Measurements from ENCODE around the gene KCNQ1.

KCNQ1 gene

GRCh38 chr11:2420502-2421225, 24.1 kb upstream of the KCNQ1 start:
- no peak overlapping the region for H3K4me3 ChIP-seq (ENCODE audit: control insufficient read depth in 1 of 7, extremely low read depth in 1 of 7, insufficient read depth in 4 of 7, low read depth in 2 of 7, low read length in 6 of 7)
- no peaks in the 10 kb centered on the region for H3K36me3 ChIP-seq (ENCODE audit: control insufficient read depth in 4 of 4, insufficient read depth in 4 of 4, low read length in 3 of 4)
- no peaks in the 10 kb centered on the region for H3K9me3 ChIP-seq (ENCODE audit: control extremely low read depth in 1 of 5, control insufficient read depth in 4 of 5, insufficient read depth in 2 of 5, low read depth in 1 of 5, low read length in 4 of 5)
- no peaks in the 10 kb centered on the region for H3K27me3 ChIP-seq (replicated peaks in 2 of 5; ENCODE audit: control insufficient read depth in 4 of 5, insufficient read depth in 5 of 5, low read length in 4 of 5)
- H3K4me1 ChIP-seq (ENCODE audit: control extremely low read depth in 1 of 4, control insufficient read depth in 4 of 4, insufficient read depth in 4 of 4, low read length in 3 of 4) = peaks cover 0 to 10% (median 9%) of the 10 kb centered on the region in 4 experiments
- H3K27ac ChIP-seq (ENCODE audit: insufficient read depth in 1 of 2, low read depth in 1 of 2, low read length in 2 of 2, poor library complexity in 1 of 2, severe bottlenecking in 2 of 2) = no peak overlapping the region
- 35% methylated on average over 39 of the region's 44 CpGs for WGBS (ENCODE audit: insufficient coverage)
- CTCF ChIA-PET = interaction anchor here (0.6 to 11.4 kb wide), 33 partner anchors 9 to 606 kb away, joined by 3 to 284 read pairs (median 4); partner anchors contain the start of genes C11orf21, TSPAN32 and TSSC4
- DNase-seq = peak; percentile 71 to 84 (median 81)
- POLR2A ChIA-PET = interaction anchor here (0.5 to 1.0 kb wide), 2 partner anchors 25 to 254 kb away, joined by 3 read pairs; no protein-coding TSS in a partner anchor

DNA sequence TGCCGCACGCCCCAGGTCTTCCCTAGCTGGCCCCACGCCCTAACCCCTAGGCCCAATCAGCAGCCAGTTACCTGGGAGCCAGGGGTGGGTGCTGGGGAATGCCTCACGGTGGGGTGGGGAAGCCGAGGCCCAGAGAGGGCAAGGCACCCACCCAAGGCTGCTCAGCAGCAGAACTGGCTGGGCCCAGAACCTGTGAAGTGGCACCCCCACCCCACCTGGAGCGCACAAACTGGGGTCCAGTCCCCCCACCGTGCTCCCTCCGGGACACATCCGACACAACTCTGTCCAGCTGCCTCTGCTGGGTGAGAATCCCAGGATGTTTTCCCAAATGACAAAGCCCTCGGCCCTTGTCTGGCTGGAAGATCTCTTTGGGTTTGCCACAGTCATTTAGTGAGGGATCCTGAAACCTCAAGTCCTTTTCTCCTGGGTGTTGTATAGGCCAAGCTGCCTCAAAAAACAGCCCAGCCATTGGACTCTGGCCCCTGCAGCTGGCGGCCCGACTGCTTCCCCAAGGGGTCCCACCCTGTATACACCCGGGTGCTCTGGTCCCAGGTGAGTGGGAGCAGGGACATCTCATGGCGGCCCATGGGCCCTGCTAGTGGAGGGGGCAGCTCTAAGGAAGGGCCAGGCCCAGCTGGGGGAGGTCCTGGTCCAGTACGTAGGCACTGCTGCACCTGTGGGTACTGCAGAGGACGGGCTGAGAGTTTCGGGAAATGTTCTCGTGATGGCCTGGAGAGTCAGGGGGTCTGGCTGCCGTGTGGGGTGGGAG, 23.4 kb upstream of the KCNQ1 start:
- H3K4me1 ChIP-seq (ENCODE audit: control extremely low read depth in 1 of 4, control insufficient read depth in 4 of 4, insufficient read depth in 4 of 4, low read length in 3 of 4) = peaks cover 0 to 10% (median 9%) of the 10 kb centered on the region in 4 experiments
- H3K4me3 ChIP-seq (ENCODE audit: control insufficient read depth in 1 of 7, extremely low read depth in 1 of 7, insufficient read depth in 4 of 7, low read depth in 2 of 7, low read length in 6 of 7) = no peak overlapping the region
- ChIA-PET CTCF (interaction anchor here (0.7 to 11.4 kb wide), 29 partner anchors 9 to 605 kb away, joined by 3 to 284 read pairs (median 4); partner anchors contain the start of genes C11orf21, TSPAN32 and TSSC4), POLR2A (interaction anchor here (0.7 to 1.0 kb wide), 2 partner anchors 56 to 255 kb away, joined by 3 to 4 read pairs; no protein-coding TSS in a partner anchor)
- no peak overlapping the region for H3K27ac ChIP-seq (ENCODE audit: insufficient read depth in 1 of 2, low read depth in 1 of 2, low read length in 2 of 2, poor library complexity in 1 of 2, severe bottlenecking in 2 of 2)
- no peak for DNase-seq
- WGBS (ENCODE audit: insufficient coverage) = 90% methylated on average over 16 of the region's 19 CpGs
- H3K9me3 ChIP-seq (ENCODE audit: control extremely low read depth in 1 of 5, control insufficient read depth in 4 of 5, insufficient read depth in 2 of 5, low read depth in 1 of 5, low read length in 4 of 5) = no peaks in the 10 kb centered on the region
- no peaks in the 10 kb centered on the region for H3K36me3 ChIP-seq (ENCODE audit: control insufficient read depth in 4 of 4, insufficient read depth in 4 of 4, low read length in 3 of 4)
- H3K27me3 ChIP-seq (replicated peaks in 2 of 5; ENCODE audit: control insufficient read depth in 4 of 5, insufficient read depth in 5 of 5, low read length in 4 of 5) = no peaks in the 10 kb centered on the region

- ChIA-PET CTCF (interaction anchor here (1.2 to 11.4 kb wide), 10 partner anchors 20 to 531 kb away, joined by 3 to 284 read pairs (median 54); partner anchors contain the start of genes C11orf21, TSPAN32 and TSSC4), POLR2A (no interaction called here)
- Histone ChIP-seq H3K27ac (ENCODE audit: insufficient read depth in 1 of 2, low read depth in 1 of 2, low read length in 2 of 2, poor library complexity in 1 of 2, severe bottlenecking in 2 of 2) (no peak overlapping the region), H3K4me1 (ENCODE audit: control extremely low read depth in 1 of 4, control insufficient read depth in 4 of 4, insufficient read depth in 4 of 4, low read length in 3 of 4) (peaks cover 0 to 10% (median 9%) of the 10 kb centered on the region in 4 experiments), H3K9me3 (ENCODE audit: control extremely low read depth in 1 of 5, control insufficient read depth in 4 of 5, insufficient read depth in 2 of 5, low read depth in 1 of 5, low read length in 4 of 5) (no peaks in the 10 kb centered on the region), H3K4me3 (ENCODE audit: control insufficient read depth in 1 of 7, extremely low read depth in 1 of 7, insufficient read depth in 4 of 7, low read depth in 2 of 7, low read length in 6 of 7) (no peak overlapping the region), H3K36me3 (ENCODE audit: control insufficient read depth in 4 of 4, insufficient read depth in 4 of 4, low read length in 3 of 4) (no peaks in the 10 kb centered on the region), H3K27me3 (replicated peaks in 2 of 5; ENCODE audit: control insufficient read depth in 4 of 5, insufficient read depth in 5 of 5, low read length in 4 of 5) (no peaks in the 10 kb centered on the region)
- WGBS (ENCODE audit: insufficient coverage) = 93% methylated on average over 10 of the region's 17 CpGs
- no peak for DNase-seq
These were observed 22.8 kb upstream of the KCNQ1 start for GRCh38 chr11:2421996-2422395.

DNA sequence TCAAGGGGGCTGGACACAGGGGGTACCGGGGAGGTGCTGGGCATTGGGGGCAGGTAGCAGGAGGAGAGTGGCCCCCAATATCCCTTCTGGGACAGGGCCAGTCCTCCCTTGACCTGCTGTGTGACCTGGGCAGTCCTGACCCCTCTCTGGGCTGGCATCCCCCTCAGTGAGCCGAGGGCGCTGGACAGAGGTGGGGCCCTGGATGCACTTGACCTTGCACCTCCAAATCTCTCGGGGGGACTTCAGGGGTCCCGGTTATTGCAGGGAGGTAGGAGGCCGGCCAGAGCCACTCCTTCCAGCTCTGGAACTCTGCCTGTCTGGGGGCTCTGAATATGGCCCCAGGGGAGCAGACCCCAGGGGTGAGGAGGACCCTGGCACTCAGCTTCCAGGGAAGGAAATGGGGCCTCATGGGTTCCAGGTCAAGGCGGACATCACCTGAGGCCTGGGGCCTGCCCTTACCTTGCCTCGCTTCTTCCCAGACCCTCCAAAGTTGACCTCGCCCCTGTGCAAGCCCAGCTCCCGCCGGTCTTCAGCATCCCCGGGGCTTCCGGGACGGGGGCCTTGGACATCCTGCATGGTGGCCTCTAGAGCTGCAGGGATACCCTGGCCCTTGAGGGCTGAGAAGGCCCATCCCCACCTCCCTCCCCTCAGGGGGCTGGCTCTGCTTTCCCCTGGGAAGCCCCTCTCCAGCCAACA, 22.2 kb upstream of the KCNQ1 start:
- WGBS (ENCODE audit: insufficient coverage) = 96% methylated on average over 11 of the region's 14 CpGs
- POLR2A ChIA-PET = interaction anchor here (1.1 kb wide), 1 partner anchor 118 kb away, joined by 5 read pairs; no protein-coding TSS in a partner anchor
- Histone ChIP-seq H3K4me1 (ENCODE audit: control extremely low read depth in 1 of 4, control insufficient read depth in 4 of 4, insufficient read depth in 4 of 4, low read length in 3 of 4) (peaks cover 0 to 10% (median 9%) of the 10 kb centered on the region in 4 experiments), H3K4me3 (ENCODE audit: control insufficient read depth in 1 of 7, extremely low read depth in 1 of 7, insufficient read depth in 4 of 7, low read depth in 2 of 7, low read length in 6 of 7) (no peak overlapping the region), H3K36me3 (ENCODE audit: control insufficient read depth in 4 of 4, insufficient read depth in 4 of 4, low read length in 3 of 4) (no peaks in the 10 kb centered on the region), H3K9me3 (ENCODE audit: control extremely low read depth in 1 of 5, control insufficient read depth in 4 of 5, insufficient read depth in 2 of 5, low read depth in 1 of 5, low read length in 4 of 5) (no peaks in the 10 kb centered on the region), H3K27me3 (replicated peaks in 2 of 5; ENCODE audit: control insufficient read depth in 4 of 5, insufficient read depth in 5 of 5, low read length in 4 of 5) (no peaks in the 10 kb centered on the region), H3K27ac (ENCODE audit: insufficient read depth in 1 of 2, low read depth in 1 of 2, low read length in 2 of 2, poor library complexity in 1 of 2, severe bottlenecking in 2 of 2) (no peak overlapping the region)
- CTCF ChIA-PET = interaction anchor here (0.8 to 11.4 kb wide), 9 partner anchors 14 to 467 kb away, joined by 3 to 284 read pairs (median 64); partner anchors contain the start of genes C11orf21, TSPAN32 and TSSC4
- DNase-seq = no peak

DNA sequence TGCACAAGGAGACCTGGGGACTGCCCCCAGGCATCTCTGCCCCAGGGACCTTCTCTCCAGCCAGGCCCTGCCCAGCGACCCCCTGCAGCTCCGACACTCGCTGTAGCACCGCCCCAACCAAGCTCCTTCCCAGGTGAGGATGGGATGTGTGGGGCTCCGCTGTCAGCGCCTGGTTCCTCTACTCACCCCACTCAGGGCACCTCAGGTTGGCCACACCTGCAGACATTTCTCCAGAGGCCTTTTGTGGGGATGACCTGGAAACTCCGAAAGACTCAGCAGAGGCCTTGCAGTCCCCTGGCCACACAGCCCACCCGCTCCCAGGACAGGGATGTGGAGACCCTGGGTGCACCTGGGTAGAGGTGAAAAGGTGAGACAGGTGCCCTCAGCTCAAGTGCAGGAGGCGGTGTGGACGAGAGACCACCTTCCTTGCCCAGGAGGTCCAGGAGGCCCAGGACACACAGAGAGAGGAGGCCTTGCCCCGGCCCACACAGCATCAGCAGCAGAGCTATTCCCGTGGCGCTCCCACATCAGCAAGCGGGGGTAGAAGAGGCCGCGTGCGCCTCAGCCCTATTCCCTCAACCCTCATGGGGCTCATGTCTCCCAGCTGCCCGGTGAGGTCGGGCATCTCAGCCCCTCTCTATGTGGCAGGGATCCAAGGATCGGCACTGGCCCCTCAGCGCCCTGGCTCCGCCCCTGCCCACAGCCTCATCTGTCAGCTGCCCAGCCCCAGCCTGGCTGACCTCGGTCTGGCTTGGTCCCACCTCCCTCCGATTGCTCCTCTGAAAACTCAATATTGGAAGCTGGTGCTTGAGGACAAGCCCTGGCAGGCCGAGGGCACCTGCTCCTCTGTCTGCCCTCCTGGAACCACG, 21.4 kb upstream of the KCNQ1 start:
- H3K9me3 ChIP-seq (ENCODE audit: control extremely low read depth in 1 of 5, control insufficient read depth in 4 of 5, insufficient read depth in 2 of 5, low read depth in 1 of 5, low read length in 4 of 5) = no peaks in the 10 kb centered on the region
- CTCF ChIA-PET = interaction anchor here (0.8 to 11.4 kb wide), 8 partner anchors 13 to 467 kb away, joined by 3 to 284 read pairs (median 68); partner anchors contain the start of genes C11orf21, TSPAN32 and TSSC4
- 95% methylated on average over 26 of the region's 26 CpGs for WGBS (ENCODE audit: insufficient coverage)
- no peaks in the 10 kb centered on the region for H3K36me3 ChIP-seq (ENCODE audit: control insufficient read depth in 4 of 4, insufficient read depth in 4 of 4, low read length in 3 of 4)
- DNase-seq = no peak
- peaks cover 0 to 10% (median 9%) of the 10 kb centered on the region in 4 experiments for H3K4me1 ChIP-seq (ENCODE audit: control extremely low read depth in 1 of 4, control insufficient read depth in 4 of 4, insufficient read depth in 4 of 4, low read length in 3 of 4)
- H3K27me3 ChIP-seq (replicated peaks in 2 of 5; ENCODE audit: control insufficient read depth in 4 of 5, insufficient read depth in 5 of 5, low read length in 4 of 5) = no peaks in the 10 kb centered on the region
- no peak overlapping the region for H3K27ac ChIP-seq (ENCODE audit: insufficient read depth in 1 of 2, low read depth in 1 of 2, low read length in 2 of 2, poor library complexity in 1 of 2, severe bottlenecking in 2 of 2)
- no peak overlapping the region for H3K4me3 ChIP-seq (ENCODE audit: control insufficient read depth in 1 of 7, extremely low read depth in 1 of 7, insufficient read depth in 4 of 7, low read depth in 2 of 7, low read length in 6 of 7)
- POLR2A ChIA-PET = interaction anchor here (0.5 to 1.1 kb wide), 2 partner anchors 118 to 454 kb away, joined by 5 to 6 read pairs; no protein-coding TSS in a partner anchor

Data from common myeloid progenitor, CD34-positive (primary cell).